OCI-LY3 (cell line): Measurements from ENCODE around the gene ELP4.

ENCODE experiments used
- EZH2phosphoT487 ChIP-seq: fragments of 200-600 bp; shearing (Covaris generic); IDR thresholded peaks from 2 replicates; pipeline ENCODE4 v1.6.1; 2018; ENCODE audit warnings: antibody characterized with exemption, mixed run types, low read depth
- TF ChIP-seq, protein P1 (sequence below): fragments of 200-600, 300-600 bp; sonication (generic); IDR thresholded peaks from 2 replicates; pipeline ENCODE4 v1.5.1; 2014; ENCODE audit warnings: antibody characterized with exemption, low read length, low read depth

DNA sequence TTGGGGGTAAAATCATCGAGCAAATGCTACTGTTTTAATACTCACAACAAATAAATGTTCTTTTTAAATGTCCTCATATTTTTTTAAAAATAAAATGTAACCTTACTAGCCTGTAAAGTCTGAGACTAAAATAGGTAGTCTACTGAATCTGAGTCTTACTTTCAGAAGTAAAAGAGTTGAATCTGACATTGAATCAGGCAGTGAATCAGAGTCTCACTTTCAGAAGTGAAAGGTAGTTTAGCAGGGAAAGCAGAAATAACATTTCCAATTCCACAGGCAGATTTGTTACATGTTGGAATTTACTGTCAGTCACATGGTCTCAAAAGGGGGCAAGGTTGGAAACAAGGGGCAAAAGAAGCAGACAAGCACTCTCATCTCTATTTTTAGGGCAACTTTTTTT lies 143.0 kb downstream of the ELP4 start:
- no peak for TF ChIP-seq EZH2phosphoT487
- TF ChIP-seq, protein P1, sequence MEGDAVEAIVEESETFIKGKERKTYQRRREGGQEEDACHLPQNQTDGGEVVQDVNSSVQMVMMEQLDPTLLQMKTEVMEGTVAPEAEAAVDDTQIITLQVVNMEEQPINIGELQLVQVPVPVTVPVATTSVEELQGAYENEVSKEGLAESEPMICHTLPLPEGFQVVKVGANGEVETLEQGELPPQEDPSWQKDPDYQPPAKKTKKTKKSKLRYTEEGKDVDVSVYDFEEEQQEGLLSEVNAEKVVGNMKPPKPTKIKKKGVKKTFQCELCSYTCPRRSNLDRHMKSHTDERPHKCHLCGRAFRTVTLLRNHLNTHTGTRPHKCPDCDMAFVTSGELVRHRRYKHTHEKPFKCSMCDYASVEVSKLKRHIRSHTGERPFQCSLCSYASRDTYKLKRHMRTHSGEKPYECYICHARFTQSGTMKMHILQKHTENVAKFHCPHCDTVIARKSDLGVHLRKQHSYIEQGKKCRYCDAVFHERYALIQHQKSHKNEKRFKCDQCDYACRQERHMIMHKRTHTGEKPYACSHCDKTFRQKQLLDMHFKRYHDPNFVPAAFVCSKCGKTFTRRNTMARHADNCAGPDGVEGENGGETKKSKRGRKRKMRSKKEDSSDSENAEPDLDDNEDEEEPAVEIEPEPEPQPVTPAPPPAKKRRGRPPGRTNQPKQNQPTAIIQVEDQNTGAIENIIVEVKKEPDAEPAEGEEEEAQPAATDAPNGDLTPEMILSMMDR = no peak
